Motor neuron (in vitro differentiated cells): Measurements from ENCODE around the gene XRCC3. TPM values are rescaled to one million over a fixed set of nuclear protein-coding genes. Genes with fewer than 3 reads are reported as not detected.

Experiments
- ATAC-seq, 8 experiments: fragments of 200-7000 bp; cut with Tn5 transposase; replicated peaks in 6 of 8; 2 replicates each; pipeline ENCODE4 v1.8.0; 2021; ENCODE audit warnings: mild to moderate bottlenecking in 8 of 8, moderate library complexity in 8 of 8
- H3K27ac ChIP-seq, 2 donors: fragments of 250-450 bp; sonication (Bioruptor Pico); 2 replicates each; pipeline ENCODE4 v1.9.0; 2021; ENCODE audit warnings: antibody characterized with exemption in 2 of 2, mild to moderate bottlenecking in 2 of 2, moderate library complexity in 1 of 2
- H3K4me1 ChIP-seq, 2 donors: fragments of 250-450 bp; sonication (Bioruptor Pico); replicated peaks in 1 of 2; 2 replicates each; pipeline ENCODE4 v1.6.1; 2021; ENCODE audit warnings: antibody characterized with exemption in 2 of 2, mild to moderate bottlenecking in 2 of 2, moderate library complexity in 1 of 2
- H3K4me3 ChIP-seq, 5 donors: fragments of 250-450 bp; sonication (Bioruptor Pico); 2 replicates each; pipeline ENCODE4 v1.9.0; 2021; ENCODE audit warnings: antibody characterized with exemption in 5 of 5, mild to moderate bottlenecking in 5 of 5, moderate library complexity in 4 of 5
- WGBS, 10 experiments: fragments of 450-650 bp; shearing (Covaris generic); methylation state at CpG; one replicate each; pipeline ENCODE4 v1.0.0; 2022; 5-methylcytosine and 5-hydroxymethylcytosine counted together
- in situ Hi-C, 9 experiments: fragments of 400-800 bp; cut with MboI; loops; one replicate each; pipeline ENCODE4 v1.15.0; 2021; ENCODE audit warnings: low sequenced_read_pairs in 9 of 9, low pct_unique_long_range_greater_than_20kb in 2 of 9; ENCODE audit not compliant: unreplicated experiment in 9 of 9
- total RNA-seq, 8 experiments: library from RNA; unstranded; fragments of 300-600 nt; gene quantifications; 2 replicates each; pipeline versions ENCODE4 v1.2.3 to v1.2.4, GENCODE V29; 2022

Gene XRCC3
- total RNA-seq, 8 experiments from 2014 or later = 5.5 to 31.2 (median 7.5) TPM

DNA sequence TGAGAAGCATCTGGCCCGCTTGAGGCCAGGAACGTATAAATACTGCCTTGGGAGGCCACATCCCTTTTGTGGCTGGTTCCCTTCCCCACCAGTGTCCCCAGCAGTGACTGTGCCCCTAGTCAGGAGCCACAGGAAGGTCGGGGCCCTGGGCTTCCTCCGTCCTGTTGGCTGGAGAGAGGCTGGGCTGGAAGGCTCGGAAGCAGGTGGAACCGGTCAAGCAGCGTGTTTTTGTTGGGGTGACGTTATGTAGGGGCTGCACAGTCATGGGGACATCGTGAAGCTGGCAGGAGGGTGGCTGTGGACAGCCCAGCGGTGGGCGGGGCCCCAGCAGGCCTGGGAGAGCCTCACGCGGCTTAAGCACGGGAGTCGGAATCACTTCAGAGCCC, 10.1 kb downstream of the XRCC3 start:
- H3K4me3 ChIP-seq = no peak overlapping the region
- in situ Hi-C loops = no loop called here
- no peak overlapping the region for H3K27ac ChIP-seq
- H3K4me1 ChIP-seq = no peaks in the 10 kb centered on the region
- peak in 5 of 8 experiments; percentile 18 to 84 (median 67) for ATAC-seq
- 100% methylated on average over 1 of the region's 15 CpGs; no CpG with 5 or more reads in 8 of the 10 experiments for WGBS, 10 experiments

DNA sequence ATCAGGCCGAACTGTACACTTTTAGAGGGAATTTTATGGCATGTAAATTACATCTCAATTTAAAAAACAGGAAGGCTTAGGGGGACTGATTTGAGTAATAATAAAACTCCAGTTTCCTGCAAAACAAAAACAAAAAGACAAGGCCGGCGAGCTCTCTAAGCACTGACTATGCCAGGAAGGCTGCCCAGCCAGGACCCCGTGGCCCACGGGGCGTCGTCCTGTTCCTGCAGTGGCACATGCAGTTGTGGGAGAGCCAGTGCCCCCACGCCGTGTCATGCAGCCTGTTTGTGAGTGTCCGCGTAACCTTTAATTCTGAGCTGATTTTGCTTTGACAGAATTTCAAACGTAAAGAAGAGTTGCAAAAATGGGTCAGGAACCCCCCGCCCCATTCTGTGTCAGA, 10.5 kb downstream of the XRCC3 start:
- WGBS, 10 experiments = 92 to 100% (median 93%) methylated on average over 1 to 10 of the region's 13 CpGs; no CpG with 5 or more reads in 3 of the 10 experiments
- in situ Hi-C loops = no loop called here
- Histone ChIP-seq H3K4me1 (no peaks in the 10 kb centered on the region), H3K27ac (no peak overlapping the region), H3K4me3 (no peak overlapping the region)
- ATAC-seq = no peak

DNA sequence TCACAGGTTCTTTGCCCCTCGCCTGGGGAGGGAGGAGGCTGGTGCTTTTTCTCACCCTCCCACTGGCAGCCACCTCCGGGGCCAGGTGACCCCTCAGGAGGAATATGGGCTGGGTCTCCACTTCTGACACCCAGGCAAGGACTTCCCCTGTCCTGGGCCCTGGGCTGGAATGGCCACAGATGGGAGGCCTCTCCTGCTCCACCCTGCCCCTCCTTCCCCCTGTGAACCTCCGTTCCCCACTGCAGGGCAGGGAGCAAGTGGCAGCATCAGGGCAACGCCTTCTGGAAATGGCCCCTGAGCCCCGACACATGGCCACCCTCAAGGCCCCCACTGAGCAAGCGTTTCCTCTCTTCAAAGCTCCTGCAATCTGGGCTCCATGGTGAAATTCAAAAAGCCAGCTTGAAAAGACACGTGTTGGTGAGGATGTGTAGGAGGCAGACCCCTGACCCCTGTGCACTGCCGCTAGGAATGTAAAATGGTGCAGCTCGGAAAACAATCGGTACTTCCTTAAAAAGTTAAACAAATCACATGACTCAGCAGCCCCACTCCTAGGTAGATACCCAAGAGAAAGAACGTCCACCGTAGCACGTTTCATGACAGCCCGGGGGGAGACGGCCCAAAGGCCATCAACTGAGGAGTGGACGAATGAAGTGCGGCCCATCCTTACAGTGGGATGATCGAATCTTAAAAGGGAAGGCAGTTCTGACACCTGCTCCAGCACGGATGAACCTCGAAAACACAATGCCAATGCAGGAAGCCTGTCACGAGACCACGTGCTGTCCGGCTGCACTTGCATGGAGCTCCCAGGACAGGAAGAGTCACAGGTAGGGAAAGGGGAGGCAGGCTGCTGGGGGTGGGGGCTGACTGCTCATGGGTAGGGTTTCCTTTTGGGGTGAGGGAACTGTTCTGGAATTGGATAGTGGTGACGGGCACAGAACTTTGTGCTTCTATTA, 11.5 kb downstream of the XRCC3 start:
- Histone ChIP-seq H3K27ac (no peak overlapping the region), H3K4me3 (no peak overlapping the region), H3K4me1 (no peaks in the 10 kb centered on the region)
- no peak for ATAC-seq
- in situ Hi-C loops = no loop called here
- WGBS, 10 experiments = 20 to 100% (median 80%) methylated on average over 1 to 11 of the region's 24 CpGs; no CpG with 5 or more reads in 3 of the 10 experiments

DNA sequence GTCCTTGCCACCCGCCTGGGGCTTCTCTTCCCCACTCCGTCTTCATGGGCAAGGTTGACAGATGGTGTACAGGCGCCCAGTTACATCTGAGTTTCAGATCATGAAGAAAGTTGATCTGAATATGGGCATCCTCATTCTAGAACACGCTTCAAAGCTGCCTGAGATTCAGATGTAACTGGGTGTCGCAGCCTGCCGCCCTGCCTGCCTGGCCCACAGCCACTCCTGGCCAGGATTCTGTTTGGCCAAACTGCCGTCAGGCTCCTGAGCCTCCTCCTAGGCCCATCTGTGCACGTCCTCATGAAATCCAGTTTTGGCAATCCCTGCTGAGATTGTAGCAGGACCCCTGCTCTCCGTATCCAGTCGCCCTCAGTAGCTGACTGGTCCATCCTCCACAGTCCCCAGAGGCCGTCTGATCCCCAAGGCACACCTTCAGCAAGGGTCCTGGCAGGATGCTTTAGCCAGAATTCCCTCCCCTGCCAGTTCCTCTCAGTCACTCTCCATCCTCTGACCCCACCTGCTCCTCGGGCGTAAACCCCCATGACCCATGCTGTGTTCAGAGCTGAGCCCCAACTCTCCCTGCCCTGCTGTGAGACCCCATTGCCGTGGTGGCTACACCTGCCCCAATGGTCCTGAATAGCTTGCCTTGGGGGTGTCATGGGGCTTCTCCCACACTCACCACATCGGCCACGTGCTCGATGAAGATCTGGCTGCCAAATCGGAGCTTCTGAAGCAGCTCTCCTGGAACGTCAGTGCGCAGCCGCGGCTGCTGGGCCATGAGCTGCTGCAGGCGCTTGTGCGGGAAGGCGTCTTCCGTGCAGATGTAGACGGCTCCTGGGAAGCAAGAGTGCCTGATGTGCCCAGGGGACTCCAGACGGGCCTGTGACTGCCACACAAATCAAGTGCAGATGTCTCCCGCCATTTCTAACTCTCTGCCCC, 12.5 kb downstream of the XRCC3 start:
- peak in 2 of 8 experiments; percentile 18 to 44 for ATAC-seq
- no peak overlapping the region for H3K27ac ChIP-seq
- 60 to 100% (median 99%) methylated on average over 1 to 11 of the region's 29 CpGs; no CpG with 5 or more reads in 2 of the 10 experiments for WGBS, 10 experiments
- H3K4me3 ChIP-seq = no peak overlapping the region
- H3K4me1 ChIP-seq = no peaks in the 10 kb centered on the region
- in situ Hi-C loops = no loop called here

- Histone ChIP-seq H3K27ac (no peak overlapping the region), H3K4me3 (no peak overlapping the region), H3K4me1 (no peaks in the 10 kb centered on the region)
- in situ Hi-C loops = no loop called here
- WGBS, 10 experiments = no CpG with 5 or more reads among the region's 5 CpGs
- ATAC-seq = no peak
Measured at GRCh38 chr14:103702095-103702494, 13.2 kb downstream of the XRCC3 start.

DNA sequence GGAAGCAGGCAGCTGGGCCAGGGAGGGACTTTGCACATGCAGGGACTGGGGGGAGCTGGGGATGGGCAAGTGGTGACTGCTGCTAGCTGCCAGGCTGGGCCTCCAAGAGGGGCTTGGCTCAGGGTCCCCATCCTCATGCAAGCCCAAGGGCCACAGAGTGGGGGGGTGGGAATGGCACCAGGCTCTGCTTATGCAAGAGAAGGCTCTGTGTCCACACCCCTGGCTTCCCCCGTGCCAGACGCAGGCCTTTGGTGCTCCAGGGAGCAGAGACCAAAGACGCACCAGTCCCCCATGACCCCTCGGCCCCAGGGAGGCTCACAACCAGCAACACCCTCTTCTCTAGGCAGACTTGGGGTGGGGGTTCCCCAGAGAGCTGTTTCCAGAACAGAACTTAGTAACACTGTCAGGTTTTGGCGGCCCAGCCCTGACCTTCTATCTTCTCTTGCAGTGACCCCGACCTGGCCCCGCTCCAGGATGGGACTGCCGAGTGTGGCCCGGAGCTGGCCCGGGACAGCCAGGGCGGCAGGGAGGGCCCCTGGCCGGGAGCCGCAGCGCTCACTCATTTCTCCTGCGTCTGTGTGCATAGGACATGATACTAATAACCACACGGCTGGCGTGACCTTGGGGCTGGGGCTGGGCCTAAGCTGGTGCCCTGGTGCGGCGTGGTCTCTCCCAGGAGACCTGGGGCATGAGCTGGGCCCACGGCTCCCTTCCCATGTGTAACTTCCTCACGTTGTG, 14.3 kb downstream of the XRCC3 start:
- WGBS, 10 experiments = 58 to 100% (median 100%) methylated on average over 1 to 8 of the region's 21 CpGs; no CpG with 5 or more reads in 3 of the 10 experiments
- no peaks in the 10 kb centered on the region for H3K4me1 ChIP-seq
- no peak overlapping the region for H3K4me3 ChIP-seq
- no peak for ATAC-seq
- no peak overlapping the region for H3K27ac ChIP-seq
- in situ Hi-C loops = no loop called here

DNA sequence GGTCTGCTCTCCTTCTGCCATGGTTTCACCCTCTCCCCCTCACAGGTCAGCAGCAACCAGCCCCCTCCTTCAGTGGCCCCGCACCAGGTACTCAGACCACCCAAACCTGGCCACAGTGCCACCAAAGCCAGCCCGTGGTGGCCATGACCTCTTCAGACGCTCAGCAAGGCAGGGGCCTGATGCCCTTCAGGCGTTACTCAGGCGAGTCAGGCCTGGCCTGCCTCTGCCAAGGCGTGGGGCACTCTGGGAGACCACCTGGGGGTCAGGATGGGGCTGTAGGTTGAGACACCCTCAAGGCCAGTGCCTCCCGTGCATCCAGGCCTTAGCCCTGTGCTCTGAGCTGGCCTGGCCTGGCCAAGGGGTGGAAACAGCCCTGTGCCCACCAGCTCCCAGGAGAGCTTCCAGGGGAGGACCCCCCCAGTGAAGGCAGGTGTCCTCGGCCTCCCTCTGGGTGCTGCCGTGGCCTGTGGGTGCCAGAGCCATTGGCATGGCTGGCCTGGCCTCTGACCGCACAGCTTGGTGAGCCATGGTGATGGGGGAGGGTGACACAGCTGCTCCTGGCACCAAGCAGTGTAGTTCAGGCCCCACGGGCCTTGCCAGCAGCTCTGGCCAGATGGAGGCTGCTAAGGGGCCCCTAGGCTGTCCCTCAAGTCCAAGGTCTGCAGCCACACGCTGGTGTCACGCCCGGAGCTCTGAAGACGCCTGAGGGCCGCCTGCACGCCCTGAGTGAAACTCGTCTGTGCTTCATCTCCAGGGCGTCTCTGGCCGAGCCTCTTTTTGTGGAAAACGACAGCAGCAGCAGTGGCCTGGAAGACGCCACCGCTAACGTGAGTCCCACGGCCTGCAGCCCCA, 15.1 kb downstream of the XRCC3 start:
- no peak overlapping the region for H3K4me3 ChIP-seq
- no peak overlapping the region for H3K27ac ChIP-seq
- in situ Hi-C loops = no loop called here
- WGBS, 10 experiments = 70 to 100% (median 95%) methylated on average over 1 to 8 of the region's 25 CpGs; no CpG with 5 or more reads in 6 of the 10 experiments
- no peak for ATAC-seq
- H3K4me1 ChIP-seq = no peaks in the 10 kb centered on the region

GRCh38 chr14:103699261-103699661, 16.0 kb downstream of the XRCC3 start:
- Histone ChIP-seq H3K4me3 (no peak overlapping the region), H3K27ac (no peak overlapping the region), H3K4me1 (no peaks in the 10 kb centered on the region)
- in situ Hi-C loops = no loop called here
- 100% methylated on average over 1 to 3 of the region's 17 CpGs; no CpG with 5 or more reads in 6 of the 10 experiments for WGBS, 10 experiments
- ATAC-seq = peak in 1 of 8 experiments; percentile 7

- peak in 2 of 8 experiments; percentile 5 to 12 for ATAC-seq
- Histone ChIP-seq H3K4me1 (no peaks in the 10 kb centered on the region), H3K27ac (no peak overlapping the region), H3K4me3 (no peak overlapping the region)
- 84 to 100% methylated on average over 3 to 5 of the region's 33 CpGs; no CpG with 5 or more reads in 8 of the 10 experiments for WGBS, 10 experiments
- in situ Hi-C loops = no loop called here
Measured at GRCh38 chr14:103698380-103699260, 16.6 kb downstream of the XRCC3 start.

DNA sequence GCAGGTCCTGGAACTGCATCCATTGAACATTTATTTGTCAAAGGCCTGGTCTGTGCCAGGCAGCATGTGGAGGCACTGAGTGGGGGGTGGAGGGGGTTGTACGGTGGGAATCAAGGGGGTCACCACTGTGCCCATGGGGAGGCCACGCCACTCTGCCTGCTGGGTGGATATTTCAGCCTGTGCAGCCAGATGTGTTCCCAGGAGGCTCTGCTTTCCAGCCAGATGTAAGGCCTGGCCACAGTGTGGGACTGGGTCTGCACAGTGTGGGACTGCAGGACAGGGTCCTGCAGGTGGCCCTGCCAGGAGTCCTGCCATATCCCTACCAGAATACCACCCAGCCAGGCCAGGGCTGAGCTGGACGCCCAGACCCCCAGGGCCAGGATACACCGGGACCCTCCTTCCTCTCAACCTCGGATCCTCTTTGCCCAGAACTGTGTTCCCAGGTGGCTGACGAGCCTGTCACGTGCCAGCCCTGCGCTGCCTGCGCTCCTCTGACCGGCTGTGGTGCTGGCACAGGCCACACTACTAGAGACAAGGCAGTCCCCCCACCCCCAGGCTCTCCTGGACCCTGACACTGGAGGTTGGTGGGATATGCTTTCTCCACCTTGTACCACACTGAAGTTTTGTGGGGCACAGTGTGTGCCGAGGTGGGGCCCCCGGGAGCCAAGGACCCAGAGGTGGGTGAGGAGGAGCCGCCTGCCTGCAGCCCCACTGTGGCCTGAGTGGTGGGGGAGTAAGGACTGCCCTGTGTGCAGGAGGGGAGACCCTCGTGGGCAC, 17.5 kb downstream of the XRCC3 start:
- no peak overlapping the region for H3K27ac ChIP-seq
- ATAC-seq = peak in 2 of 8 experiments; percentile 8
- in situ Hi-C loops = no loop called here
- WGBS, 10 experiments = 93 to 100% methylated on average over 1 to 3 of the region's 14 CpGs; no CpG with 5 or more reads in 8 of the 10 experiments
- no peak overlapping the region for H3K4me3 ChIP-seq
- H3K4me1 ChIP-seq = no peaks in the 10 kb centered on the region
